Endothelial cell of umbilical vein (primary cell): Measurements from ENCODE around the gene ATRNL1. TPM values are rescaled to one million over a fixed set of nuclear protein-coding genes. Genes with fewer than 3 reads are reported as not detected.

ENCODE experiments used
- BruUV-seq: library from RNA; stranded (reverse); fragments of 400-500 nt; replicated peaks from 2 replicates; lab custom pipeline; 2021; lab: Mats Ljungman, UMichigan
- CTCF ChIA-PET: fragments of 300-600, 350-600 bp; sonication (Branson Sonifier 250); formaldehyde crosslinking; loops from one replicate; lab custom pipeline; 2021; ENCODE audit warnings: antibody characterized with exemption, inconsistent platforms; lab: Charles Lee
- POLR2A ChIA-PET: fragments of 300-600, 350-600 bp; sonication (Branson Sonifier 250); formaldehyde crosslinking; loops from one replicate; lab custom pipeline; 2021; ENCODE audit warnings: antibody characterized with exemption, inconsistent platforms; lab: Charles Lee
- DNase-seq: peaks from one replicate; pipeline ENCODE4 v3.0.0-alpha.2; 2011; ENCODE audit warnings: low read depth, low spot score
- FAIRE-seq: peaks from 2 replicates; lab custom pipeline; 2011; peaks lifted over from hg19 to GRCh38; lab: Jason Lieb, UNC
- H2AFZ ChIP-seq: 2 replicates; pipeline ENCODE4 v1.6.0; 2012; ENCODE audit warnings: low read depth, low read length, control low read depth, inconsistent platforms
- H3K27ac ChIP-seq: 2 replicates; pipeline ENCODE4 v1.5.1; 2011; ENCODE audit warnings: low read depth, mild to moderate bottlenecking, control low read depth, low read length, moderate library complexity; ENCODE audit not compliant: insufficient read depth
- H3K27me3 ChIP-seq, 2 experiments: 2 replicates each; pipeline versions ENCODE4 v1.6.0 to v1.6.1; 2011; ENCODE audit warnings: low read length in 2 of 2, mixed read lengths in 1 of 2; ENCODE audit not compliant: control insufficient read depth in 2 of 2, insufficient read depth in 2 of 2
- H3K36me3 ChIP-seq, 2 experiments: 2 replicates in 1 of 2; 3 replicates in 1 of 2; pipeline ENCODE4 v1.5.1; 2011; ENCODE audit warnings: low read length in 2 of 2, mild to moderate bottlenecking in 1 of 2, moderate library complexity in 1 of 2; ENCODE audit not compliant: control insufficient read depth in 2 of 2, insufficient read depth in 2 of 2; ENCODE audit errors: extremely low read depth in 1 of 2
- H3K4me1 ChIP-seq: 3 replicates; pipeline ENCODE4 v1.5.1; 2011; ENCODE audit warnings: mild to moderate bottlenecking, low read length; ENCODE audit not compliant: control insufficient read depth, insufficient read depth; ENCODE audit errors: extremely low read depth
- H3K4me2 ChIP-seq: 2 replicates; pipeline ENCODE4 v1.6.1; 2011; ENCODE audit warnings: low read length, control low read depth, mixed read lengths; ENCODE audit not compliant: insufficient read depth
- H3K4me3 ChIP-seq, 3 experiments: fragments of 200-600 bp in 1 of 3; sonication (generic), shearing (Covaris generic) in 1 of 3; replicated peaks in 1 of 3; 2 replicates each; pipeline ENCODE4 v1.5.1; 2011 to 2016; ENCODE audit warnings: control low read depth in 3 of 3, low read length in 3 of 3, mild to moderate bottlenecking in 2 of 3, inconsistent platforms in 1 of 3, low read depth in 1 of 3, moderate library complexity in 1 of 3; ENCODE audit not compliant: insufficient read depth in 1 of 3
- H3K79me2 ChIP-seq: 2 replicates; pipeline ENCODE4 v1.6.0; 2012; ENCODE audit warnings: low read length, inconsistent platforms; ENCODE audit not compliant: control insufficient read depth, insufficient read depth
- H3K9ac ChIP-seq: replicated peaks from 2 replicates; pipeline ENCODE3; 2011; ENCODE audit warnings: low read length, control low read depth; ENCODE audit not compliant: insufficient read depth; ENCODE audit errors: extremely low read depth
- H3K9me1 ChIP-seq: replicated peaks from 3 replicates; pipeline ENCODE4 v1.6.0; 2011; ENCODE audit warnings: mild to moderate bottlenecking, low read length; ENCODE audit not compliant: control insufficient read depth, insufficient read depth; ENCODE audit errors: extremely low read depth
- H3K9me3 ChIP-seq: replicated peaks from 2 replicates; pipeline ENCODE4 v1.5.1; 2012; ENCODE audit warnings: low read length, inconsistent platforms; ENCODE audit not compliant: control insufficient read depth, insufficient read depth
- H4K20me1 ChIP-seq: replicated peaks from 2 replicates; pipeline ENCODE3; 2011; ENCODE audit warnings: mild to moderate bottlenecking, low read length; ENCODE audit not compliant: control insufficient read depth, insufficient read depth; ENCODE audit errors: extremely low read depth
- CTCF ChIP-seq, 2 donors: IDR thresholded peaks; 1 replicate in 1 of 2; 2 replicates in 1 of 2; pipeline ENCODE4 v1.5.1; 2011; ENCODE audit warnings: low read length in 2 of 2, mild to moderate bottlenecking in 2 of 2, moderate library complexity in 2 of 2, control low read depth in 1 of 2, inconsistent platforms in 1 of 2, low read depth in 1 of 2; ENCODE audit not compliant: insufficient read depth in 1 of 2; ENCODE audit errors: extremely low read depth in 1 of 2
- EZH2 ChIP-seq: IDR thresholded peaks from 2 replicates; pipeline ENCODE4 v1.6.1; 2012; ENCODE audit warnings: borderline replicate concordance, low read depth, mild to moderate bottlenecking, moderate library complexity, low read length, inconsistent platforms; ENCODE audit not compliant: severe bottlenecking
- FOS ChIP-seq: IDR thresholded peaks from 2 replicates; pipeline ENCODE4 v1.6.1; 2011; ENCODE audit warnings: mild to moderate bottlenecking, low read length, moderate library complexity, borderline replicate concordance; ENCODE audit not compliant: insufficient read depth
- GATA2 ChIP-seq: IDR thresholded peaks from 2 replicates; pipeline ENCODE4 v1.7.0; 2011; ENCODE audit warnings: low read depth, mild to moderate bottlenecking, moderate library complexity, mixed read lengths, low read length; ENCODE audit not compliant: insufficient read length, insufficient read depth
- JUN ChIP-seq: IDR thresholded peaks from 2 replicates; pipeline ENCODE4 v1.6.1; 2011; ENCODE audit warnings: borderline replicate concordance, low read depth; ENCODE audit not compliant: insufficient read length, insufficient read depth
- MYC ChIP-seq: IDR thresholded peaks from one replicate; pipeline ENCODE4 v1.6.1; 2011; ENCODE audit warnings: mild to moderate bottlenecking, low read depth, low read length
- POLR2A ChIP-seq: IDR thresholded peaks from 2 replicates; pipeline ENCODE4 v1.6.1; 2012; ENCODE audit warnings: low read depth, mild to moderate bottlenecking, control low read depth, low read length
- POLR2AphosphoS5 ChIP-seq: IDR thresholded peaks from 2 replicates; pipeline ENCODE4 v1.6.1; 2012; ENCODE audit warnings: low read depth, mild to moderate bottlenecking, control low read depth, low read length, moderate library complexity; ENCODE audit not compliant: insufficient read depth
- dilution Hi-C: fragments of 300-500 bp; cut with MboI; formaldehyde crosslinking; loops from one replicate; pipeline ENCODE4 v1.15.0; 2019; ENCODE audit warnings: low sequenced_read_pairs; ENCODE audit not compliant: extremely low pct_ligation_motif_present
- intact Hi-C: fragments of 100-400 bp; cut with micrococcal nuclease; formaldehyde crosslinking; loops from one replicate; pipeline ENCODE4 v1.10.0; 2022
- polyA plus RNA-seq, 4 experiments: library from polyadenylated mRNA; depleted of rRNA in 3 of 4; stranded (reverse) in 3 of 4; unstranded in 1 of 4; fragments of >200 nt; gene quantifications; 2 replicates each; pipeline versions ENCODE4 v1.2.1 to v1.2.3, GENCODE V29; 2011 to 2012; ENCODE audit warnings: missing spikeins in 1 of 4
- total RNA-seq: library from RNA; stranded (reverse); gene quantifications from 2 replicates; pipeline ENCODE4 v1.2.3, GENCODE V29; 2021
- TF ChIP-seq, protein P1 (sequence below): IDR thresholded peaks from 2 replicates; pipeline ENCODE4 v1.6.1; 2011; ENCODE audit not compliant: insufficient read depth, insufficient read length

The ATRNL1 gene
- total and polyA plus RNA-seq, 2 donors (not counting 3 experiments of a cell fraction or from before 2014, with no cell fraction given) = not detected

DNA sequence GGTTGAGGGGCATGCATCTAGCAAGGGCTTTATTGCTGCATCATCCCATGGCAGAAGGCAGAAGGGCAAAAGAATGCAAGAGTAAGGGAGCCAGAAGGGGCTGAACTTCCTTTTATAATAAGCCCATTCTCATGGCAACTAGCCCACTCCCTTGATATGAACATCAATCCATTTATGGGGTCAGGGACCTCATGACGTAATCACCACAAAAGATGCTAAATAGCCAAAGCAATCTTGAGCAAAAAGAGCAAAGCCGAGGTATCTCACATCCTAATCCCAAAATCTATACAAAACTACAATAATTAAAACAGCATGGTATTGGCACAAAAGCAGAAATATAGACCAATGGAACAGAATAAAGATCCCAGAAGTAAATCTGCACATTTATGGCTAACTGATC lies 499.9 kb downstream of the ATRNL1 start:
- no peak overlapping the region for H3K4me2 ChIP-seq
- BruUV-seq = no TSS peak

More for the DNA sequence above, 499.9 kb downstream of the ATRNL1 start:
- no peaks in the 10 kb centered on the region for H4K20me1 ChIP-seq
- H2AFZ ChIP-seq = no peak overlapping the region
- H3K9me1 ChIP-seq = no peaks in the 10 kb centered on the region
- intact Hi-C loops = no loop called here
- dilution Hi-C loops = no loop called here
- H3K4me1 ChIP-seq = no peaks in the 10 kb centered on the region
- POLR2A ChIA-PET = no interaction called here
- H3K4me3 ChIP-seq = no peak overlapping the region
- no peak for FAIRE-seq
- H3K36me3 ChIP-seq = no peaks in the 10 kb centered on the region
- no peaks in the 10 kb centered on the region for H3K9me3 ChIP-seq
- CTCF ChIA-PET = no interaction called here
- DNase-seq = no peak
- TF ChIP-seq JUN = no peak
- TF ChIP-seq CTCF (IDR thresholded peaks at IDR 0.05; ENCODE audit: extremely low read depth in 1 of 2, insufficient read depth in 1 of 2, low read depth in 1 of 2, low read length in 2 of 2) = no peak
- TF ChIP-seq POLR2AphosphoS5 = no peak
- TF ChIP-seq EZH2 = no peak
- no peak for TF ChIP-seq MYC
- TF ChIP-seq, protein P1, sequence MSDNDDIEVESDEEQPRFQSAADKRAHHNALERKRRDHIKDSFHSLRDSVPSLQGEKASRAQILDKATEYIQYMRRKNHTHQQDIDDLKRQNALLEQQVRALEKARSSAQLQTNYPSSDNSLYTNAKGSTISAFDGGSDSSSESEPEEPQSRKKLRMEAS = no peak
- TF ChIP-seq POLR2A = no peak
- TF ChIP-seq FOS = no peak
- no peak for TF ChIP-seq GATA2
- no peaks in the 10 kb centered on the region for H3K27me3 ChIP-seq
- H3K27ac ChIP-seq = no peak overlapping the region
- no peak overlapping the region for H3K9ac ChIP-seq
- no peaks in the 10 kb centered on the region for H3K79me2 ChIP-seq
